Thyroid gland (tissue), 4 donors: Measurements from ENCODE around the gene DSCAM. TPM values are rescaled to one million over a fixed set of nuclear protein-coding genes. Genes with fewer than 3 reads are reported as not detected.

ENCODE experiments used
- DNase-seq, 2 donors: peaks; one replicate each; pipeline ENCODE4 v3.0.0-alpha.2; 2019
- H3K27ac ChIP-seq, 3 donors: fragments of 200-600 bp; sonication (generic); 1 replicate in 2 of 3; 2 replicates in 1 of 3; pipeline ENCODE4 v1.5.1; 2016 to 2019; ENCODE audit warnings: mild to moderate bottlenecking in 1 of 3, moderate library complexity in 1 of 3
- H3K27me3 ChIP-seq: fragments of 200-600 bp; sonication (generic); one replicate; pipeline ENCODE4 v1.5.1; 2019
- H3K36me3 ChIP-seq, 2 donors: fragments of 200-600 bp; sonication (generic); one replicate each; pipeline ENCODE4 v1.5.1; 2016 to 2019
- H3K4me1 ChIP-seq, 2 donors: fragments of 200-600 bp; sonication (generic); one replicate each; pipeline ENCODE4 v1.5.1; 2017 to 2019
- H3K4me3 ChIP-seq, 3 donors: fragments of 200-600 bp; sonication (generic); replicated peaks in 1 of 3; 1 replicate in 2 of 3; 2 replicates in 1 of 3; pipeline ENCODE4 v1.5.1; 2016; ENCODE audit warnings: mild to moderate bottlenecking in 1 of 3
- H3K9me3 ChIP-seq: fragments of 200-600 bp; sonication (generic); one replicate; pipeline ENCODE4 v1.5.1; 2017
- CTCF ChIP-seq, 6 experiments: fragments of 200-600 bp in 3 of 6; fragments of 450-650 bp in 3 of 6; sonication (generic) in 3 of 6; IDR thresholded peaks; one replicate each; pipeline ENCODE4 v1.5.1; 2016 to 2019; ENCODE audit warnings: antibody characterized with exemption in 6 of 6, mild to moderate bottlenecking in 2 of 6, inconsistent platforms in 1 of 6, moderate library complexity in 1 of 6
- POLR2A ChIP-seq, 2 donors: fragments of 450-650 bp; IDR thresholded peaks; one replicate each; pipeline ENCODE4 v1.6.1; 2017; ENCODE audit warnings: antibody characterized with exemption in 2 of 2, mild to moderate bottlenecking in 2 of 2, moderate library complexity in 1 of 2
- WGBS, 2 donors: methylation state at CpG; one replicate each; pipeline ENCODE4 v1.1.5; 2017; 5-methylcytosine and 5-hydroxymethylcytosine counted together
- intact Hi-C: fragments of 100-400 bp; cut with DNase I; formaldehyde crosslinking; loops from one replicate; pipeline ENCODE4 v1.15.1; 2023
- total RNA-seq, 4 donors: library from RNA; depleted of rRNA; stranded (reverse); fragments of >200 nt; gene quantifications; one replicate each; pipeline ENCODE4 v1.2.3, GENCODE V29; 2016

DSCAM gene
- total RNA-seq, 4 donors from 2014 or later = 0.20 TPM; not detected in 3

DNA sequence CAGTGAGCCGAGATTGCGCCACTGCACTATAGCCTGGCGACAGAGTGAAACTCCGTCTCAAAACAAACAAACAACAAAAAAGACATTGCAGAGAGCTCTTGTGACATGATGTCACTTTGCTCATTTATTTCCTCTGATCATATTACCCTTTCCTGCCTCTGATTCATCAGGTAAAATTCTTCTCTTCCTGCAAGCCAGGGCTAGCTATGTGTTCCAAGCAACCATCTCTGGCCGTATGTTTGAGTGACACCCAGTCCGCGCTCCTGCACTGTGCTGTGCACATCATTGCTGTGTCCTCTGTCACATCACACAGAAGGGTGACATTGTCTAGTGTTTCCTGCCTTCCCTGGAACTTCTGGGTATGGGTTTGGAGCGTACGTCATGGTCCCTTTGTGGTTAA lies 728.4 kb downstream of the DSCAM start:
- intact Hi-C loops = no loop called here
- no peaks in the 10 kb centered on the region for H3K27me3 ChIP-seq
- no peak for TF ChIP-seq CTCF (IDR thresholded peaks at IDR 0.05)
- TF ChIP-seq POLR2A (IDR thresholded peaks at IDR 0.05) = no peak

DNA sequence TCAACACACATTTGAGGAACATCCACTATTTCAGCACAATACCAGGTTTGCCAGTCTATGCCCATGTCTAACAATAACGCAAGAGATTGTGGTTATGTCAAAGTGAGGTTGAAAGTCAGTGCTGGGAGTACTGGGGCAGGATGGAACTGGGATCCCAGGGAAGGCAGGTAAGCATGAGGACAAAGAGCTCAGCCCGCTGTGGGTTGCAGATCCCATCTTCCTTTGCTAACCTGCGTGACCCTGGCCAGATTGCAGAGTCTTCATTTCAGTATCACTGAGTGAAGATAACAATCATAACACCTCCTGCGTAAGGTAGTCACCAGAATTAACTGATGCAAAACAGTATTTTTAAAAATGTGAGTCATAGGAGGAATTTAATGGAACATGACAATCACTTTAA lies 729.7 kb downstream of the DSCAM start:
- TF ChIP-seq CTCF (IDR thresholded peaks at IDR 0.05) (no peak), POLR2A (IDR thresholded peaks at IDR 0.05) (no peak)
- Histone ChIP-seq H3K27ac (no peak overlapping the region), H3K9me3 (no peaks in the 10 kb centered on the region), H3K36me3 (no peaks in the 10 kb centered on the region), H3K4me3 (no peak overlapping the region), H3K4me1 (no peaks in the 10 kb centered on the region), H3K27me3 (no peaks in the 10 kb centered on the region)
- WGBS, 2 donors = 93 to 94% methylated on average over 4 of the region's 4 CpGs
- intact Hi-C loops = no loop called here
- DNase-seq = no peak

More for the DNA sequence above, 728.4 kb downstream of the DSCAM start:
- no peaks in the 10 kb centered on the region for H3K4me1 ChIP-seq
- DNase-seq = no peak
- H3K36me3 ChIP-seq = no peaks in the 10 kb centered on the region
- H3K4me3 ChIP-seq = no peak overlapping the region
- WGBS, 2 donors = 91 to 93% methylated on average over 9 of the region's 9 CpGs
- no peaks in the 10 kb centered on the region for H3K9me3 ChIP-seq
- H3K27ac ChIP-seq = no peak overlapping the region

- DNase-seq = no peak
- TF ChIP-seq CTCF (IDR thresholded peaks at IDR 0.05) (no peak), POLR2A (IDR thresholded peaks at IDR 0.05) (no peak)
- intact Hi-C loops = no loop called here
Observed at GRCh38 chr21:40115775-40116174, 731.2 kb downstream of the DSCAM start.

GRCh38 chr21:40102682-40103081 lies 744.3 kb downstream of the DSCAM start:
- no peaks in the 10 kb centered on the region for H3K36me3 ChIP-seq
- no peak overlapping the region for H3K27ac ChIP-seq
- DNase-seq = no peak
- no peaks in the 10 kb centered on the region for H3K27me3 ChIP-seq
- WGBS, 2 donors = 77 to 81% methylated on average over 3 of the region's 3 CpGs
- H3K4me1 ChIP-seq = no peaks in the 10 kb centered on the region
- intact Hi-C loops = no loop called here
- H3K4me3 ChIP-seq = no peak overlapping the region
- no peaks in the 10 kb centered on the region for H3K9me3 ChIP-seq
- no peak for TF ChIP-seq CTCF (IDR thresholded peaks at IDR 0.05)
- no peak for TF ChIP-seq POLR2A (IDR thresholded peaks at IDR 0.05)

More at GRCh38 chr21:40115775-40116174, 731.2 kb downstream of the DSCAM start:
- Histone ChIP-seq H3K36me3 (no peaks in the 10 kb centered on the region), H3K27me3 (no peaks in the 10 kb centered on the region), H3K27ac (no peak overlapping the region), H3K9me3 (no peaks in the 10 kb centered on the region), H3K4me3 (no peak overlapping the region), H3K4me1 (no peaks in the 10 kb centered on the region)

GRCh38 chr21:40099809-40100208 lies 747.1 kb downstream of the DSCAM start:
- Histone ChIP-seq H3K36me3 (no peaks in the 10 kb centered on the region), H3K9me3 (no peaks in the 10 kb centered on the region), H3K4me1 (no peaks in the 10 kb centered on the region), H3K4me3 (no peak overlapping the region), H3K27ac (no peak overlapping the region), H3K27me3 (no peaks in the 10 kb centered on the region)
- intact Hi-C loops = no loop called here
- TF ChIP-seq CTCF (IDR thresholded peaks at IDR 0.05) (no peak), POLR2A (IDR thresholded peaks at IDR 0.05) (no peak)
- 86 to 90% methylated on average over 3 of the region's 3 CpGs for WGBS, 2 donors
- DNase-seq = no peak
